HEK293 (cell line): ENCODE measurements around the gene ANKRD16.

ENCODE experiments used
- CTCF ChIA-PET: fragments of 350-600 bp; formaldehyde crosslinking; extraction: SDS; loops from one replicate; lab custom pipeline; 2021; ENCODE audit warnings: antibody characterized with exemption; lab: Yijun Ruan, JAX
- POLR2A ChIA-PET: fragments of 300-600 bp; formaldehyde crosslinking; extraction: SDS; loops from one replicate; lab custom pipeline; 2020; ENCODE audit warnings: antibody characterized with exemption, inconsistent platforms; lab: Yijun Ruan, JAX
- H3K27ac ChIP-seq: fragments of 200-500 bp; sonication (Bioruptor generic); 2 replicates; pipeline ENCODE4 v1.5.1; 2014; ENCODE audit warnings: low read depth, low read length, control low read depth, inconsistent platforms; ENCODE audit errors: extremely low read depth
- H3K36me3 ChIP-seq, 2 experiments: fragments of 200-500 bp in 1 of 2; sonication (Bioruptor generic) in 1 of 2; 1 replicate in 1 of 2; 2 replicates in 1 of 2; pipeline ENCODE4 v1.5.1; 2014 to 2017; ENCODE audit warnings: inconsistent platforms in 2 of 2, low read length in 2 of 2; ENCODE audit not compliant: control insufficient read depth in 2 of 2, insufficient read depth in 1 of 2
- H3K4me1 ChIP-seq: fragments of 200-500 bp; sonication (Bioruptor generic); 2 replicates; pipeline ENCODE4 v1.5.1; 2014; ENCODE audit warnings: mild to moderate bottlenecking, low read length, inconsistent platforms; ENCODE audit not compliant: control insufficient read depth, insufficient read depth
- H3K4me3 ChIP-seq: 2 replicates; pipeline ENCODE4 v1.5.1; 2011; ENCODE audit warnings: low read depth, mild to moderate bottlenecking, control low read depth, low read length, moderate library complexity
- H3K9me3 ChIP-seq: fragments of 200-500 bp; sonication (Bioruptor generic); 2 replicates; pipeline ENCODE4 v1.5.1; 2014; ENCODE audit warnings: low read depth, low read length, inconsistent platforms; ENCODE audit not compliant: control insufficient read depth, insufficient read depth
- GLIS1 ChIP-seq: fragments of 450-650 bp; formaldehyde crosslinking; IDR thresholded peaks from 2 replicates; pipeline ENCODE4 v1.5.1; 2016; ENCODE audit warnings: missing biosample characterization, missing genetic modification characterization
- OVOL3 ChIP-seq: fragments of 450-650 bp; formaldehyde crosslinking; IDR thresholded peaks from 2 replicates; pipeline ENCODE4 v1.5.1; 2016; ENCODE audit warnings: missing biosample characterization, missing genetic modification characterization
- SETDB1 ChIP-seq: IDR thresholded peaks from one replicate; pipeline ENCODE4 v1.6.1; 2017; ENCODE audit warnings: mild to moderate bottlenecking, low read length, moderate library complexity, mixed read lengths; ENCODE audit not compliant: insufficient read length
- SP3 ChIP-seq: fragments of 450-650 bp; formaldehyde crosslinking; IDR thresholded peaks from 2 replicates; pipeline ENCODE4 v1.5.1; 2016; ENCODE audit warnings: missing biosample characterization, missing genetic modification characterization
- ZNF112 ChIP-seq: fragments of 450-650 bp; formaldehyde crosslinking; IDR thresholded peaks from 2 replicates; pipeline ENCODE4 v1.5.0; 2017; ENCODE audit warnings: missing biosample characterization, missing genetic modification characterization
- ZNF132 ChIP-seq: fragments of 450-650 bp; formaldehyde crosslinking; IDR thresholded peaks from 2 replicates; pipeline ENCODE4 v1.5.1; 2017; ENCODE audit warnings: missing biosample characterization, missing genetic modification characterization, borderline replicate concordance
- ZNF2 ChIP-seq: fragments of 450-650 bp; formaldehyde crosslinking; IDR thresholded peaks from 2 replicates; pipeline ENCODE4 v1.5.1; 2016; ENCODE audit warnings: missing biosample characterization, missing genetic modification characterization
- ZNF324 ChIP-seq: fragments of 450-650 bp; formaldehyde crosslinking; IDR thresholded peaks from 2 replicates; pipeline ENCODE4 v1.5.1; 2016; ENCODE audit warnings: missing biosample characterization, missing genetic modification characterization
- ZNF394 ChIP-seq: fragments of 450-650 bp; formaldehyde crosslinking; IDR thresholded peaks from 2 replicates; pipeline ENCODE4 v1.5.1; 2016; ENCODE audit warnings: missing biosample characterization, missing genetic modification characterization, mild to moderate bottlenecking, moderate library complexity, borderline replicate concordance
- ZNF404 ChIP-seq: fragments of 450-650 bp; formaldehyde crosslinking; IDR thresholded peaks from 2 replicates; pipeline ENCODE4 v1.5.1; 2017; ENCODE audit warnings: missing biosample characterization, missing genetic modification characterization
- ZNF416 ChIP-seq: fragments of 450-650 bp; formaldehyde crosslinking; IDR thresholded peaks from 2 replicates; pipeline ENCODE4 v1.5.1; 2016; ENCODE audit warnings: missing biosample characterization, missing genetic modification characterization
- ZNF423 ChIP-seq: fragments of 450-650 bp; formaldehyde crosslinking; IDR thresholded peaks from 2 replicates; pipeline ENCODE4 v1.5.1; 2016; ENCODE audit warnings: missing biosample characterization, missing genetic modification characterization
- ZNF501 ChIP-seq: fragments of 450-650 bp; formaldehyde crosslinking; IDR thresholded peaks from 2 replicates; pipeline ENCODE4 v1.5.1; 2016; ENCODE audit warnings: missing biosample characterization, missing genetic modification characterization
- ZNF549 ChIP-seq: fragments of 450-650 bp; IDR thresholded peaks from 2 replicates; pipeline ENCODE4 v1.5.1; 2018; ENCODE audit warnings: missing biosample characterization, missing genetic modification characterization, mild to moderate bottlenecking, inconsistent platforms, moderate library complexity
- ZNF596 ChIP-seq: fragments of 450-650 bp; IDR thresholded peaks from 2 replicates; pipeline ENCODE4 v1.5.0; 2018; ENCODE audit warnings: missing biosample characterization, mild to moderate bottlenecking, missing genetic modification characterization, moderate library complexity
- ZNF623 ChIP-seq: fragments of 450-650 bp; formaldehyde crosslinking; IDR thresholded peaks from 2 replicates; pipeline ENCODE4 v1.5.1; 2016; ENCODE audit warnings: missing biosample characterization, missing genetic modification characterization
- ZNF624 ChIP-seq: fragments of 450-650 bp; formaldehyde crosslinking; IDR thresholded peaks from 2 replicates; pipeline ENCODE4 v1.5.1; 2017; ENCODE audit warnings: missing biosample characterization, missing genetic modification characterization
- ZNF677 ChIP-seq: fragments of 450-650 bp; IDR thresholded peaks from 2 replicates; pipeline ENCODE4 v1.5.0; 2018; ENCODE audit warnings: missing biosample characterization, mild to moderate bottlenecking, missing genetic modification characterization, moderate library complexity
- ZNF791 ChIP-seq: fragments of 450-650 bp; formaldehyde crosslinking; IDR thresholded peaks from 2 replicates; pipeline ENCODE4 v1.5.1; 2016; ENCODE audit warnings: missing biosample characterization, missing genetic modification characterization
- ZSCAN23 ChIP-seq: fragments of 450-650 bp; formaldehyde crosslinking; IDR thresholded peaks from 2 replicates; pipeline ENCODE4 v1.5.1; 2016; ENCODE audit warnings: missing biosample characterization, missing genetic modification characterization
- TF ChIP-seq, protein P1 (sequence below): fragments of 450-650 bp; formaldehyde crosslinking; IDR thresholded peaks from 2 replicates; pipeline ENCODE4 v1.5.1; 2016; ENCODE audit warnings: missing biosample characterization, missing genetic modification characterization
- TF ChIP-seq, protein P2 (sequence below): fragments of 450-650 bp; formaldehyde crosslinking; IDR thresholded peaks from 2 replicates; pipeline ENCODE4 v1.5.1; 2017; ENCODE audit warnings: missing biosample characterization, missing genetic modification characterization
- TF ChIP-seq, protein P3 (sequence below): fragments of 450-650 bp; formaldehyde crosslinking; IDR thresholded peaks from 2 replicates; pipeline ENCODE4 v1.5.1; 2016; ENCODE audit warnings: missing biosample characterization, missing genetic modification characterization

Gene ANKRD16

DNA sequence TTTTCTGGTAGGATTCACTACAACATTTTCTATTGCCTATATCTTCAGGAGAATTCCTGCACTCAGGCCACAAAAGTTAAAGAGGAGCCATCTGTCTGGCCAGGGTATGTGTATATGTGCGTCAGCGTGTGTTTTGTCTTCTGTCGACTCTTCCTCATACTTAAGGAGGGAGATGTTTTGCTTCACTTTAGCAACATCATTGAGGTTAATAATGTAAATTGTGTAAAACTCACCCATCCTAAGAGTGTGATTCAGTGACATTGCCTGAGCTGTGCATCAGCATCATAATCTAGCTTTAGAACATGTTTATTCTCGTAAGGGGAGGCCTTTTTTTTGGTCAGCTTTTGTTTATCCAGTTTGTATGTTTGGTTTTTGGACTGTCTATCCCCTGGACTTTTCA is 24.0 kb upstream of the ANKRD16 start:
- ChIA-PET POLR2A (no interaction called here), CTCF (no interaction called here)
- Histone ChIP-seq H3K9me3 (no peaks in the 10 kb centered on the region), H3K36me3 (peaks cover 47 to 97% of the 10 kb centered on the region in 2 experiments), H3K4me3 (no peak overlapping the region), H3K4me1 (no peaks in the 10 kb centered on the region), H3K27ac (no peak overlapping the region)
- TF ChIP-seq ZNF2 (tag by site-specific recombination), result no peak
- no peak for TF ChIP-seq ZNF549
- TF ChIP-seq, protein P1, sequence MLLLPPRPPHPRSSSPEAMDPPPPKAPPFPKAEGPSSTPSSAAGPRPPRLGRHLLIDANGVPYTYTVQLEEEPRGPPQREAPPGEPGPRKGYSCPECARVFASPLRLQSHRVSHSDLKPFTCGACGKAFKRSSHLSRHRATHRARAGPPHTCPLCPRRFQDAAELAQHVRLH, result no peak
- no peak for TF ChIP-seq ZNF623
- no peak for TF ChIP-seq ZNF416 (tag by site-specific recombination)
- no peak for TF ChIP-seq ZNF423 (tag by site-specific recombination)
- TF ChIP-seq ZNF501 (tag by site-specific recombination), result no peak
- no peak for TF ChIP-seq ZNF324 (tag by site-specific recombination)
- TF ChIP-seq, protein P2, sequence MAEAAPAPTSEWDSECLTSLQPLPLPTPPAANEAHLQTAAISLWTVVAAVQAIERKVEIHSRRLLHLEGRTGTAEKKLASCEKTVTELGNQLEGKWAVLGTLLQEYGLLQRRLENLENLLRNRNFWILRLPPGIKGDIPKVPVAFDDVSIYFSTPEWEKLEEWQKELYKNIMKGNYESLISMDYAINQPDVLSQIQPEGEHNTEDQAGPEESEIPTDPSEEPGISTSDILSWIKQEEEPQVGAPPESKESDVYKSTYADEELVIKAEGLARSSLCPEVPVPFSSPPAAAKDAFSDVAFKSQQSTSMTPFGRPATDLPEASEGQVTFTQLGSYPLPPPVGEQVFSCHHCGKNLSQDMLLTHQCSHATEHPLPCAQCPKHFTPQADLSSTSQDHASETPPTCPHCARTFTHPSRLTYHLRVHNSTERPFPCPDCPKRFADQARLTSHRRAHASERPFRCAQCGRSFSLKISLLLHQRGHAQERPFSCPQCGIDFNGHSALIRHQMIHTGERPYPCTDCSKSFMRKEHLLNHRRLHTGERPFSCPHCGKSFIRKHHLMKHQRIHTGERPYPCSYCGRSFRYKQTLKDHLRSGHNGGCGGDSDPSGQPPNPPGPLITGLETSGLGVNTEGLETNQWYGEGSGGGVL (tag by site-specific recombination), result no peak
- TF ChIP-seq SP3 (tag by site-specific recombination), result no peak
- no peak for TF ChIP-seq ZNF112 (tag by site-specific recombination)
- no peak for TF ChIP-seq ZSCAN23 (tag by site-specific recombination)
- no peak for TF ChIP-seq ZNF404
- TF ChIP-seq GLIS1 (tag by site-specific recombination), result no peak
- TF ChIP-seq ZNF791, result no peak

DNA sequence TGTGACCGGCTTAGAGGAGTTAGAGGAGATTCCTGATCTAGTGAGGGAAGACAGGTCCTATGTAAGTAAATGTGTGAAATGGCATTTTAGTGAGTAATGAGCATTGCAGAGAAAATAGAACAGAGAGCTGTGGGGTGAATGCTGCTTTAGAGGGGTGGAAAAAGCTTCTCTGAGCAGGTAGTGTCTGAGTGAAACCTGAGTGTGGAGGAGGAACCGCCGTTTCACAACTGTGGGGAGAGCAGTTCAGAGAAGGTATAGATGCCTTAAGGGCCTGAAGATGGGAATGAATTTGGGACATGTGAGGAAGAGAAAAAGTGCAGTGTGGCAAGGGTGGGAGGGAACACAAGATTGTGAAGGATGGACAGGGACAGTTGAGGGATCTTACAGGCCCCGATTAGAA is 22.0 kb upstream of the ANKRD16 start:
- CTCF ChIA-PET, result no interaction called here
- Histone ChIP-seq H3K36me3 (peaks cover 52 to 83% of the 10 kb centered on the region in 2 experiments), H3K4me1 (no peaks in the 10 kb centered on the region), H3K27ac (no peak overlapping the region), H3K4me3 (no peak overlapping the region), H3K9me3 (no peaks in the 10 kb centered on the region)
- TF ChIP-seq ZNF624 (tag by site-specific recombination) (no peak), ZNF394 (no peak), ZNF596 (tag by site-specific recombination) (no peak), OVOL3 (no peak), ZNF132 (tag by site-specific recombination) (no peak), ZNF677 (tag by site-specific recombination) (no peak), SETDB1 (no peak)
- TF ChIP-seq, protein P3, sequence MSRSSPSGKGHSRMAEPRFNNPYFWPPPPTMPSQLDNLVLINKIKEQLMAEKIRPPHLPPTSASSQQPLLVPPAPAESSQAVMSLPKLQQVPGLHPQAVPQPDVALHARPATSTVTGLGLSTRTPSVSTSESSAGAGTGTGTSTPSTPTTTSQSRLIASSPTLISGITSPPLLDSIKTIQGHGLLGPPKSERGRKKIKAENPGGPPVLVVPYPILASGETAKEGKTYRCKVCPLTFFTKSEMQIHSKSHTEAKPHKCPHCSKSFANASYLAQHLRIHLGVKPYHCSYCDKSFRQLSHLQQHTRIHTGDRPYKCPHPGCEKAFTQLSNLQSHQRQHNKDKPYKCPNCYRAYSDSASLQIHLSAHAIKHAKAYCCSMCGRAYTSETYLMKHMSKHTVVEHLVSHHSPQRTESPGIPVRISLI (tag by site-specific recombination), result no peak
- TF ChIP-seq, protein P2 (tag by site-specific recombination), result no peak
- POLR2A ChIA-PET, result no interaction called here
